Mesenteric fat pad (tissue), 1 donor: Measurements from ENCODE around the gene VWA5B1. TPM values are rescaled to one million over a fixed set of nuclear protein-coding genes. Genes with fewer than 3 reads are reported as not detected.

Experiments
- DNase-seq: peaks from one replicate; pipeline ENCODE4 v3.0.0-alpha.2; 2020; ENCODE audit warnings: low spot score
- total RNA-seq: library from RNA; stranded (reverse); fragmentation: NEBNext Ultra II Directional; extraction: Animal tissue kit (Norgen Biotek cat#: 25700); gene quantifications from one replicate; pipeline ENCODE4 v1.2.1, GENCODE V29; 2021
- donor health status: DM: yes; HTN: yes; CAD: no.

Gene VWA5B1
- total RNA-seq, 1 donor from 2014 or later = not detected

GRCh38 chr1:20382711-20383110, 92.0 kb downstream of the VWA5B1 start:
- no peak for DNase-seq

- no peak for DNase-seq
Measured at GRCh38 chr1:20383631-20384030, 93.0 kb downstream of the VWA5B1 start.

GRCh38 chr1:20385630-20386029, 95.0 kb downstream of the VWA5B1 start:
- DNase-seq = no peak

GRCh38 chr1:20386323-20387081, 95.8 kb downstream of the VWA5B1 start:
- no peak for DNase-seq

- DNase-seq = no peak
Measured at GRCh38 chr1:20389571-20389970, 98.9 kb downstream of the VWA5B1 start.

- peak; percentile 24 for DNase-seq
Measured at GRCh38 chr1:20390589-20391331, 100.1 kb downstream of the VWA5B1 start.

GRCh38 chr1:20395255-20395654, 104.6 kb downstream of the VWA5B1 start:
- DNase-seq = no peak

- peak; percentile 28 for DNase-seq
Measured at GRCh38 chr1:20398744-20399143, 108.1 kb downstream of the VWA5B1 start.

- DNase-seq = peak; percentile 24
Measured at GRCh38 chr1:20399196-20399595, 108.5 kb downstream of the VWA5B1 start.

GRCh38 chr1:20399606-20400180, 109.0 kb downstream of the VWA5B1 start:
- peak; percentile 51 for DNase-seq

GRCh38 chr1:20400341-20401177, 109.9 kb downstream of the VWA5B1 start:
- peak; percentile 45 for DNase-seq

GRCh38 chr1:20401405-20402010, 110.8 kb downstream of the VWA5B1 start:
- DNase-seq = peak; percentile 41

- peak; percentile 74 for DNase-seq
Measured at GRCh38 chr1:20402585-20403422, 112.1 kb downstream of the VWA5B1 start.

GRCh38 chr1:20403423-20404145, 112.9 kb downstream of the VWA5B1 start:
- peak; percentile 79 for DNase-seq

GRCh38 chr1:20404466-20404865, 113.8 kb downstream of the VWA5B1 start:
- peak; percentile 65 for DNase-seq
